Mucosa of descending colon (tissue), 3 donors: ENCODE data around the gene UPP2. TPM values are rescaled to one million over a fixed set of nuclear protein-coding genes. Genes with fewer than 3 reads are reported as not detected.

ENCODE experiments used
- ATAC-seq: fragments of 200-7000 bp; cut with Tn5 transposase; one replicate; pipeline ENCODE4 v1.9.1; 2020; ENCODE audit warnings: mild to moderate bottlenecking, moderate library complexity
- DNase-seq, 3 donors: peaks; one replicate each; pipeline ENCODE4 v3.0.0-alpha.2; 2020
- H3K36me3 ChIP-seq: fragments of 200-600 bp; one replicate; pipeline ENCODE4 v1.8.0; 2021; ENCODE audit warnings: low read depth, mild to moderate bottlenecking
- H3K4me1 ChIP-seq: fragments of 200-600 bp; one replicate; pipeline ENCODE4 v1.8.0; 2021; ENCODE audit warnings: low read depth, mild to moderate bottlenecking
- H3K4me3 ChIP-seq: fragments of 200-600 bp; one replicate; pipeline ENCODE4 v1.8.0; 2021; ENCODE audit warnings: mild to moderate bottlenecking
- H3K9me3 ChIP-seq: fragments of 200-600 bp; one replicate; pipeline ENCODE4 v1.8.0; 2021; ENCODE audit warnings: mild to moderate bottlenecking
- intact Hi-C, 2 donors: fragments of 100-400 bp; cut with DNase I in 1 of 2; cut with micrococcal nuclease in 1 of 2; formaldehyde crosslinking; loops; one replicate each; pipeline versions ENCODE4 v1.11.0 to v1.11.1; 2022; cut with DNase I, micrococcal nuclease
- total RNA-seq, 3 donors: library from RNA; stranded (reverse); fragmentation: NEBNext Ultra II Directional in 2 of 3; extraction: Animal tissue kit (Norgen Biotek cat#: 25700) in 2 of 3; gene quantifications; one replicate each; pipeline versions ENCODE4 v1.2.1 to v1.2.4, GENCODE V29; 2021 to 2023
- TF ChIP-seq, protein P1 (sequence below): fragments of 200-600 bp; IDR thresholded peaks from one replicate; pipeline ENCODE4 v1.8.0; 2022; ENCODE audit warnings: antibody characterized with exemption, mild to moderate bottlenecking
- donor health status: DM: no; HTN: no; CAD: no; lungs with moderate emphysema.
- donor health status: DM: no; HTN: no; CAD: no.
- donor health status: DM: no; HTN: yes; CAD: no.

Gene UPP2
- total RNA-seq, 3 donors from 2014 or later: not detected

DNA sequence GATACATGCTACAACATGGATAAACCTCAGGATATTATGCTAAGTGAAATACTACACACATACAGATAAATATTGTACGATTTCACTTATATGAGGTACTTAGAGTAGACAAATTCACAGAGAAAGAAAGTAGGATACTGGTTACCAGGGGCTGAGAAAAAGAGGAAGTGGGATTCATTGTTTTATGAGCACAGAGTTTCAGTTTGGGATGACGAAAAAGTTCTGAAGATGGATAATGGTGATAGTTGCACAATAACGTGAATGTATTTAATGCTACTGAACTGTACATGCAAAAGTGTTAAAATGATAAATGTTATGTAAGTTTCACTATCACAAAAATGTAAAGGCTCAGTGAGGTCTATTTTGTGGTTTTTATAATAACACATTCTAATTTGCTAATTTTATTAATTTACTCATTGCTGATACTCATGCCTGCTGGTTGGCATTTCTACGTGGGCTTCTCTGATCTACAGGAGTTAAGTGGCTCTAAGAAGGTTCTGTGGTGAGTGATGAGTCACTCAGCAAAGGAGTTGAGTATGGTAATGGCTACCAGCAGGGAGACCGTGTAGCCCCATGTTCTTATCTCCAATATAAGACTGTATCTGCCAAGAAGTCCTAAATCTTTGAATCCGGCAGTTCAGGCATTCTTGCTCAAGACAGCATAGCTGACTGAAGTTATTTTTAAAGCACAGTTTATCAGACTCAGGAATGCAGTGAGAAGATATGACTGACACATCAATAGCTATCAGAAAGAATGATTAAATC lies 41.1 kb downstream of the UPP2 start:
- ATAC-seq: no peak
- Histone ChIP-seq H3K9me3 (no peaks in the 10 kb centered on the region), H3K36me3 (no peaks in the 10 kb centered on the region), H3K4me1 (no peaks in the 10 kb centered on the region), H3K4me3 (no peak overlapping the region)
- no peak for DNase-seq
- TF ChIP-seq, protein P1, sequence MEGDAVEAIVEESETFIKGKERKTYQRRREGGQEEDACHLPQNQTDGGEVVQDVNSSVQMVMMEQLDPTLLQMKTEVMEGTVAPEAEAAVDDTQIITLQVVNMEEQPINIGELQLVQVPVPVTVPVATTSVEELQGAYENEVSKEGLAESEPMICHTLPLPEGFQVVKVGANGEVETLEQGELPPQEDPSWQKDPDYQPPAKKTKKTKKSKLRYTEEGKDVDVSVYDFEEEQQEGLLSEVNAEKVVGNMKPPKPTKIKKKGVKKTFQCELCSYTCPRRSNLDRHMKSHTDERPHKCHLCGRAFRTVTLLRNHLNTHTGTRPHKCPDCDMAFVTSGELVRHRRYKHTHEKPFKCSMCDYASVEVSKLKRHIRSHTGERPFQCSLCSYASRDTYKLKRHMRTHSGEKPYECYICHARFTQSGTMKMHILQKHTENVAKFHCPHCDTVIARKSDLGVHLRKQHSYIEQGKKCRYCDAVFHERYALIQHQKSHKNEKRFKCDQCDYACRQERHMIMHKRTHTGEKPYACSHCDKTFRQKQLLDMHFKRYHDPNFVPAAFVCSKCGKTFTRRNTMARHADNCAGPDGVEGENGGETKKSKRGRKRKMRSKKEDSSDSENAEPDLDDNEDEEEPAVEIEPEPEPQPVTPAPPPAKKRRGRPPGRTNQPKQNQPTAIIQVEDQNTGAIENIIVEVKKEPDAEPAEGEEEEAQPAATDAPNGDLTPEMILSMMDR: no peak
- intact Hi-C loops: no loop called here

DNA sequence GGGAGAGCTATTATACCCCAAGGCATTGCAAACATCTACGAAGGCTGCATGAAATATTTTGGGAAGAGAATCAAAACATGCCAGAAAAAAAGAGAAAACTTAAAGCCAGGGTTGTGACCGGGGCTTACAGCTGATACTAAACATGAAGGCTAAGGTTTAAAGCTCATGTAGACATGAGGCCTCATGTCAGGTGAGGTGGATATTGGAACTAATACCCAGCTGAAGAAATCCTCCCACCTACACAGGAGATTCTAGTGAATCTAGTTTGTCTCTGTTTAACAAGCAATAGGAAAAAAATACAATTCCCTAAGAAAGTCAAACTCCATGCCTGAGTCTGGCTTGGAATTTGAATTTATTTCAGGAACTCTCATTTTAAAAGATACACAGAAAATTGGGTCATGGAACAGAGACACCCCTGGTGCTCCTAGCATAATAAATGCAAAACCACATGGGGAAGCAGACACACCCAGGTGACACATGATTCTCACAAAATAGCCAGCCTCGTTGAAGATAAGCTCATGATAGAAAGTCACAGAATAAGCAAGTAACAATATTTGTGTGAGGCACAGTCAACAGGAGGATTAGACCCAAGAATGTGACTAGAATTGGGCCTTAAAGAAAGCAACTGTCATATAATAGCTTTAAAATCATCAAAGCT lies 42.2 kb downstream of the UPP2 start:
- DNase-seq: no peak
- intact Hi-C loops: no loop called here
- no peak for ATAC-seq

DNA sequence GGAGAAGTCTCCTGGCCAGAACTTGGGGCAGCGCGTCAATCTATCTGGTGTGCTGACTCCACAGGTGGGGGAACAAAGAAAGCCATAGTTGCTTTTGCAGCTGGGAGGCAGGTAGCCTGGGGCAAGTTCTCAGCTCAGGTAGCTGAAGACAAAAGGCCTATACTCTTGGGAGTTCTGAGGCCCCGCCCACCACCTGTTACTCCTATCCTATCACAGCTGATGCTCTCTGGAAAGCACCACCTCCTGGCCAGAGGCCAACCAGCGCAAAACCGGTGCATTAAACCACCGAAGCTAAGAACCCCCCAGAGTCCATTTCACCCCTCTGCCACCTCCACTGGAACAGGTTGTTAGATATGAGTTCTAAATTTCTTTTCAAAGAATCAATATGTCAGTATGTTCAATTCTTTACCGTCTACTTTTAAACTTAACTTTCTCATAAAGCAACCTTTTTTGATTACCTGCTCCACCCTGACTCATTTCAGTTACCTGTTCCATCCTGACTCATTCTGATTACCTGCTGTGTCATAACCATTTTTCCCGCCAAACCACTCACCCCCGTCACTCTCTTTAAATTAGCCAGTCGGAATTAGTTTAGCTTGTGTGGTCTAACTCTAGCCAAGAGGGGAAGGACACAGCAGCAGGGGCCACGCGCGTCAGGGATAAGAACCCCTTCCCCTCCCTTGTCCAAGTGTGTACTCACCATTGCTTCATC lies 43.4 kb downstream of the UPP2 start:
- no peaks in the 10 kb centered on the region for H3K4me1 ChIP-seq
- DNase-seq (no peak), ATAC-seq (no peak)
- H3K36me3 ChIP-seq: no peaks in the 10 kb centered on the region
- intact Hi-C loops: no loop called here
- no peak overlapping the region for H3K4me3 ChIP-seq
- TF ChIP-seq, protein P1: no peak
- no peaks in the 10 kb centered on the region for H3K9me3 ChIP-seq

More for the DNA sequence above, 42.2 kb downstream of the UPP2 start:
- Histone ChIP-seq H3K36me3 (no peaks in the 10 kb centered on the region), H3K9me3 (no peaks in the 10 kb centered on the region), H3K4me1 (no peaks in the 10 kb centered on the region), H3K4me3 (no peak overlapping the region)
- TF ChIP-seq, protein P1: no peak

DNA sequence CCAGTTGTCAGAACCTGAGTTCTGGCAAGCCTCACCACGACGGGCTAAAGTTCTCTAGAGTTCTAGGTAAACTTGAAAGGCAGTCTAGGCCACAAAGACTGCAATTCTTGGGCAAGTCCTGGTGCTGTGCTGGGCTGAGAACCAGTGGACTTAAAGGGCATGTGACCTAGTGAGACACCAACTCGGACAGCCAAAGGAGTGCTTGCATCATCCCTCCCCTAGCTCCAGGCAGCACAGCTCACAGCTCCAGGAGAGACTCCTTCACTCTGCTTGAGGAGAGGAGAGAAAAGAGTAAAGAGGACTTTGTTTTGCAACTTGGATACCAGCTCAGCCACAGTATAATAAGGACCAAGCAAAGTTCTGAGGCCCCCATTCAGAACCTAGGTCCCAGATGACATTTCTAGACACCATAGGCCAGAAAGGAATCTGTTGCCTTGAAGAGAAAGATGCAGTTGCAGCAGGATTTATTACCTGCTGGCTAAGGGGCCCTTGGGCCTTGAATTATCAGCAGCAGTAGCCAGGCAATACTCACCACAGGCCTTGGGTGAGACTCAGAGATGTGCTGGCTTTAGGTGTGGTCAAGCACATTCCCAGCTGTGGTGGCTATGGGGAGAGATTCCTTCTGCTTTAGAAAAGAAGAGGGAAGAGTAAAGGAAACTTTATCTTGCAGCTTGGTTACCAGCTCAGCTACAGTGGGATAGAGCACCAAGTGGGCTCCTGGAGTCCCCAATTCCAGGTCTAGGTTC lies 51.8 kb downstream of the UPP2 start:
- no peaks in the 10 kb centered on the region for H3K4me1 ChIP-seq
- TF ChIP-seq, protein P1: no peak
- intact Hi-C loops: no loop called here
- H3K36me3 ChIP-seq: no peaks in the 10 kb centered on the region
- ATAC-seq (no peak), DNase-seq (no peak)
- H3K4me3 ChIP-seq: no peak overlapping the region
- H3K9me3 ChIP-seq: no peaks in the 10 kb centered on the region

DNA sequence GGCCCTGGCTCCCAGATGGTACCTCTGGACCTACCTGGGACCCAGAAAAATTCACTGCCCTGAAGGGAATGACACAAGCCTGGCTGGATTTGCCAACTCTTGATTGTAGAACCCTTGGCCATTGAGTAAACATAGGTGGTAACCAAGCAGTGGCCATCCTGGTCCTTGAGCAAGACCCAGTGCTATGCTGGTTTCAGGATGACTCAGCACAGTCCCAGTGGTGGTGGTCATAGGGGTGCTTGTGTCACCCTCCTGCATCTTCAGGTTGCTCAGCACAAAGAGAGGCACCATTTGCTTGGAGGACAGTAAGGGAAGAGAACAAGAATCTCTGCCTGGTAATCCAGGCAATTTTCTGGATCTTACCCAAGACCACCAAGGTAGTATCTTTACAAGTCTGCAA lies 52.9 kb downstream of the UPP2 start:
- intact Hi-C loops: no loop called here
- ATAC-seq (no peak), DNase-seq (no peak)
- Histone ChIP-seq H3K9me3 (no peaks in the 10 kb centered on the region), H3K4me1 (no peaks in the 10 kb centered on the region), H3K4me3 (no peak overlapping the region), H3K36me3 (no peaks in the 10 kb centered on the region)
- TF ChIP-seq, protein P1: no peak
